ENCODE data around the gene LONRF2.

Gene LONRF2

DNA sequence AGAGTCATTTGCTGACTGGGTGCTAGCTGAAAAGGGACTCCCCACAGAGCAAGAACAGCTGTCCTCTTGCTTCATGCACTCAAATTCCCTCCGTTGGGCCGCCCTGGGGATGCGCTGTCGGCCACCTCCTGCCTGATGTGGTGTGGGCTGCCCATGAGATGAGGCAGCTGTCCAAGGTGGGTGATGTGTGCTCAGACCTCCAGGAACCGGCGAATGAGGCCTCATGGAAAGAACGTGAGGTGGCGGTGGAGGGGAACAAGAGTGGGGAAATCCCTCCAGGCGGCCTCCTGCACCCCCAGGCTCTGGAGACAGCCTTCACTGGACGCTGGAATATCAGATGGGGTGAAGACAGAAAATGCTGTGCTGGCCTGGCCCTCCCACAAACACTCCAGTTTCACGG is 79.8 kb downstream of the LONRF2 start:
- Histone ChIP-seq H3K4me3 (ENCODE audit: low read depth, low read length) (no peak overlapping the region), H3K9me3 (ENCODE audit: control insufficient read depth, low read length) (no peaks in the 10 kb centered on the region), H2AFZ (no peak overlapping the region), H3K4me1 (no peaks in the 10 kb centered on the region), H3K9ac (no peak overlapping the region), H3K36me3 (ENCODE audit: control insufficient read depth, insufficient read depth, low read length) (no peaks in the 10 kb centered on the region), H3K27ac (no peak overlapping the region), H3K27me3 (ENCODE audit: control insufficient read depth, insufficient read depth, low read length) (no peaks in the 10 kb centered on the region), H3K79me2 (no peaks in the 10 kb centered on the region), H3K4me2 (ENCODE audit: low read length) (no peak overlapping the region)
- TF ChIP-seq, protein P1, sequence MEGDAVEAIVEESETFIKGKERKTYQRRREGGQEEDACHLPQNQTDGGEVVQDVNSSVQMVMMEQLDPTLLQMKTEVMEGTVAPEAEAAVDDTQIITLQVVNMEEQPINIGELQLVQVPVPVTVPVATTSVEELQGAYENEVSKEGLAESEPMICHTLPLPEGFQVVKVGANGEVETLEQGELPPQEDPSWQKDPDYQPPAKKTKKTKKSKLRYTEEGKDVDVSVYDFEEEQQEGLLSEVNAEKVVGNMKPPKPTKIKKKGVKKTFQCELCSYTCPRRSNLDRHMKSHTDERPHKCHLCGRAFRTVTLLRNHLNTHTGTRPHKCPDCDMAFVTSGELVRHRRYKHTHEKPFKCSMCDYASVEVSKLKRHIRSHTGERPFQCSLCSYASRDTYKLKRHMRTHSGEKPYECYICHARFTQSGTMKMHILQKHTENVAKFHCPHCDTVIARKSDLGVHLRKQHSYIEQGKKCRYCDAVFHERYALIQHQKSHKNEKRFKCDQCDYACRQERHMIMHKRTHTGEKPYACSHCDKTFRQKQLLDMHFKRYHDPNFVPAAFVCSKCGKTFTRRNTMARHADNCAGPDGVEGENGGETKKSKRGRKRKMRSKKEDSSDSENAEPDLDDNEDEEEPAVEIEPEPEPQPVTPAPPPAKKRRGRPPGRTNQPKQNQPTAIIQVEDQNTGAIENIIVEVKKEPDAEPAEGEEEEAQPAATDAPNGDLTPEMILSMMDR (IDR thresholded peaks at IDR 0.05): no peak

DNA sequence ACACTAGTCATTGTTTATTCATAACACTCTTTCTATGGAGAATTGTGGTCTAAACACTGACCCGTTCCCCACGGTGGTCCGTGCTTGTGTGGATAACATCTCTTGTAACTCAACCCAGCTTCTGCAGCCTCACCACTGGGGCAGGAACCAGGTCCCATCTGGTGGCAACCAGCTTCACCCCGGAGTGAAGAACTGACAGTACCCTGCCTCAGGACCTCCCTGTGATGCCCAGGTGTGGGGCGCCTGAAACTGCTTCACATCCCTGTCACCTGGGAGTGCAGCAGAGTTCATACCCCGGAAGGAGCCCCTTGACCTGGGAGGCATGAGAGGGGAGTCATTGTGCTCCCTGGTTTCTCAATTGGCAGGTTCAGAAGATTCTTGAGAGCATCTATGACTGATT is 81.1 kb downstream of the LONRF2 start:
- H3K4me1 ChIP-seq: peaks cover 4% of the 10 kb centered on the region
- no peak overlapping the region for H2AFZ ChIP-seq
- no peaks in the 10 kb centered on the region for H3K27me3 ChIP-seq (ENCODE audit: control insufficient read depth, insufficient read depth, low read length)
- no peak overlapping the region for H3K4me3 ChIP-seq (ENCODE audit: low read depth, low read length)
- TF ChIP-seq, protein P1 (IDR thresholded peaks at IDR 0.05): no peak
- no peaks in the 10 kb centered on the region for H3K9me3 ChIP-seq (ENCODE audit: control insufficient read depth, low read length)
- H3K9ac ChIP-seq: no peak overlapping the region
- no peak overlapping the region for H3K4me2 ChIP-seq (ENCODE audit: low read length)
- H3K36me3 ChIP-seq (ENCODE audit: control insufficient read depth, insufficient read depth, low read length): no peaks in the 10 kb centered on the region
- H3K79me2 ChIP-seq: no peaks in the 10 kb centered on the region
- H3K27ac ChIP-seq: no peak overlapping the region

DNA sequence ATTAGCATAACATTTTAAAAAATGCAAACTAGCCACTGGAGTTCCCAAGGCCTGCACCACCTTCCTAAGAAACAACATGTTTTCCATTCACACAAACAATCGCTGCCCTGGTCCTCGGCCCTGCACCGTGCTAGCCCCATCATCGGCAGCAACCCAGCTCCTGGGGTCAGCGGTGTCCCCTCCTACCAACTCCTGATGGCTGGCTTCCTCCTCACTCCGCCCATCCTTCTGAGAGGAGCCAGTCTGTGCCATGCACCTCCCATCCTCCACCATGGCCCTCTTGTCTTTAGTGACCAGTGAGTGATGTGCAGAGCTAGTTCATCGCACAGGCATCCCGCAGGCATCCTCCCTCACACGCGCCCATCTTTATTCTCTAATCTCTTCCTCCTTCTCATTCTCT is 81.9 kb downstream of the LONRF2 start:
- Histone ChIP-seq H3K27me3 (ENCODE audit: control insufficient read depth, insufficient read depth, low read length) (no peaks in the 10 kb centered on the region), H3K4me1 (peaks cover 4% of the 10 kb centered on the region), H2AFZ (no peak overlapping the region), H3K9ac (no peak overlapping the region), H3K4me3 (ENCODE audit: low read depth, low read length) (no peak overlapping the region), H3K79me2 (no peaks in the 10 kb centered on the region), H3K9me3 (ENCODE audit: control insufficient read depth, low read length) (no peaks in the 10 kb centered on the region), H3K36me3 (ENCODE audit: control insufficient read depth, insufficient read depth, low read length) (no peaks in the 10 kb centered on the region), H3K4me2 (ENCODE audit: low read length) (no peak overlapping the region), H3K27ac (no peak overlapping the region)
- TF ChIP-seq, protein P1 (IDR thresholded peaks at IDR 0.05): no peak

DNA sequence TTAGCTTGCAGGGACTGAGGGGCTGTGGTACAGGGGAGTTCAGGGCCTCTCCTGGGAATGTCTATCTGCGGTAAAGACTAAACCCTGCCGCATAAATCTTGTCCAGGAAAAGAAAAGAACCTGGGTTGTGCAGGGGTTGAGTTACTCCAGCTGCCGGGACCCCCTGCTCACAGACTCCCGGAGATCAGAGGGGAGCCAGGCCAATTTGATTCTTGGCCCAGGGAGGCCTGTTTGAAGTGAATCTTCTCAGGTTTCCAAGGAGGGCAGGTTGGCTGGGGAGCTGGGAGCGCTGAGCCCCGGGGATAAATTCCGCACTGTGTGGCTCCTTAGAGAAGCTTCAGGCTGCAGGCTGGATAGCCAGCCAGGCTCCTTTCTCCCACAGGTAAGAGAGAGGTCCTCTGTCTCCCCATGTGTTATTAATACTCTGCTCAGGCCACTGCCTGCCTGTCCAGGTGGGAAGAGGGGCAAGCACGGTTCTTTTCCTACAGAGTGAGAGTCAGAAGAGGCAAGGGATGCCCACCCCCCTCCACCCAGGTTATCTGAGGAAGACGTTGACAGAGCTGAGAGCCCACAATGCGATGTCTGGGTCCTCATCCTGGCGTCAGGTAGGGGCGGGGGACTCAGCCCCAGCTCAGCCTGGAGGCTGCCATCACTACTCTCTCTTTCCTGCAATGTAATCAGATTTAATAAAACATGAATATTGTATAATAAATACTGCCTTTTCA is 82.7 kb downstream of the LONRF2 start:
- H3K79me2 ChIP-seq: no peaks in the 10 kb centered on the region
- H3K9me3 ChIP-seq (ENCODE audit: control insufficient read depth, low read length): no peaks in the 10 kb centered on the region
- no peak overlapping the region for H2AFZ ChIP-seq
- H3K4me3 ChIP-seq (ENCODE audit: low read depth, low read length): no peak overlapping the region
- no peaks in the 10 kb centered on the region for H3K36me3 ChIP-seq (ENCODE audit: control insufficient read depth, insufficient read depth, low read length)
- H3K27ac ChIP-seq: no peak overlapping the region
- no peak overlapping the region for H3K9ac ChIP-seq
- H3K4me2 ChIP-seq (ENCODE audit: low read length): no peak overlapping the region
- no peaks in the 10 kb centered on the region for H3K27me3 ChIP-seq (ENCODE audit: control insufficient read depth, insufficient read depth, low read length)
- TF ChIP-seq, protein P1 (IDR thresholded peaks at IDR 0.05): no peak
- peaks cover 4% of the 10 kb centered on the region for H3K4me1 ChIP-seq

GRCh38 chr2:100238471-100238870 is 83.8 kb downstream of the LONRF2 start:
- H3K27me3 ChIP-seq (ENCODE audit: control insufficient read depth, insufficient read depth, low read length): no peaks in the 10 kb centered on the region
- H3K27ac ChIP-seq: no peak overlapping the region
- no peak overlapping the region for H3K4me3 ChIP-seq (ENCODE audit: low read depth, low read length)
- H3K9me3 ChIP-seq (ENCODE audit: control insufficient read depth, low read length): no peaks in the 10 kb centered on the region
- peaks cover 4% of the 10 kb centered on the region for H3K4me1 ChIP-seq
- H3K79me2 ChIP-seq: no peaks in the 10 kb centered on the region
- H3K9ac ChIP-seq: no peak overlapping the region
- TF ChIP-seq, protein P1 (IDR thresholded peaks at IDR 0.05): no peak
- H3K4me2 ChIP-seq (ENCODE audit: low read length): no peak overlapping the region
- H2AFZ ChIP-seq: no peak overlapping the region
- no peaks in the 10 kb centered on the region for H3K36me3 ChIP-seq (ENCODE audit: control insufficient read depth, insufficient read depth, low read length)
